Subcutaneous adipose tissue (tissue), 4 donors: ENCODE results near the gene LRRTM3. TPM values are rescaled to one million over a fixed set of nuclear protein-coding genes. Genes with fewer than 3 reads are reported as not detected.

Experiments used
- CTCF ChIP-seq: fragments of 450-650 bp; IDR thresholded peaks from one replicate; pipeline ENCODE4 v1.5.1; 2016; ENCODE audit warnings: low read depth, mild to moderate bottlenecking, control low read depth, antibody characterized with exemption, moderate library complexity
- total RNA-seq, 4 donors: library from RNA; depleted of rRNA; stranded (reverse); fragments of >200 nt; gene quantifications; one replicate each; pipeline ENCODE4 v1.1.0, GENCODE V29; 2016

LRRTM3 gene
- total RNA-seq, 4 donors from 2014 or later, result not detected

GRCh38 chr10:66888237-66888636 lies 37.6 kb upstream of the LRRTM3 start:
- no peak for TF ChIP-seq CTCF

- no peak for TF ChIP-seq CTCF
Measured at GRCh38 chr10:66892871-66893270, 33.0 kb upstream of the LRRTM3 start.

- no peak for TF ChIP-seq CTCF
Measured at GRCh38 chr10:66910671-66911070, 15.2 kb upstream of the LRRTM3 start.

- no peak for TF ChIP-seq CTCF
Measured at GRCh38 chr10:66916030-66916429, 9.8 kb upstream of the LRRTM3 start.

- no peak for TF ChIP-seq CTCF
Measured at GRCh38 chr10:66917104-66917503, 8.7 kb upstream of the LRRTM3 start.

- TF ChIP-seq CTCF, result no peak
Measured at GRCh38 chr10:66919248-66919647, 6.6 kb upstream of the LRRTM3 start.

GRCh38 chr10:66924674-66925345 lies 1.0 kb upstream of the LRRTM3 start:
- TF ChIP-seq CTCF, result no peak
